Mesendoderm (in vitro differentiated cells): Measurements from ENCODE around the gene COL19A1.
A peak's percentile ranks its signal among the peaks of the same experiment; 100 is the strongest.

Experiments
- DNase-seq: peaks from one replicate; pipeline ENCODE4 v3.0.0; 2013
- H2AK5ac ChIP-seq: 2 replicates; pipeline ENCODE4 v1.6.1; 2013; ENCODE audit warnings: low read length, inconsistent platforms
- H2BK120ac ChIP-seq: 2 replicates; pipeline ENCODE4 v1.6.1; 2013; ENCODE audit warnings: low read depth, mild to moderate bottlenecking, low read length, moderate library complexity, mixed read lengths
- H2BK15ac ChIP-seq: replicated peaks from 2 replicates; pipeline ENCODE4 v1.6.1; 2013; ENCODE audit warnings: low read depth, mild to moderate bottlenecking, moderate library complexity
- H2BK5ac ChIP-seq: 2 replicates; pipeline ENCODE4 v1.6.1; 2013; ENCODE audit warnings: low read length, inconsistent platforms
- H3K18ac ChIP-seq: 2 replicates; pipeline ENCODE4 v1.6.1; 2013; ENCODE audit warnings: mild to moderate bottlenecking, low read length, mixed read lengths
- H3K23ac ChIP-seq: one replicate; pipeline ENCODE4 v1.6.1; 2013; ENCODE audit warnings: low read length
- H3K27ac ChIP-seq: 2 replicates; pipeline ENCODE4 v1.5.1; 2013; ENCODE audit warnings: low read depth, mild to moderate bottlenecking, inconsistent platforms, low read length, moderate library complexity
- H3K27me3 ChIP-seq: 2 replicates; pipeline ENCODE4 v1.6.1; 2013; ENCODE audit warnings: low read length, control low read depth, mild to moderate bottlenecking, inconsistent platforms; ENCODE audit not compliant: insufficient read depth, poor library complexity
- H3K36me3 ChIP-seq: 2 replicates; pipeline ENCODE4 v1.6.1; 2013; ENCODE audit warnings: low read length, inconsistent platforms; ENCODE audit not compliant: control insufficient read depth, insufficient read depth
- H3K4ac ChIP-seq: one replicate; pipeline ENCODE4 v1.6.1; 2013; ENCODE audit warnings: low read depth, mild to moderate bottlenecking, low read length, moderate library complexity
- H3K4me1 ChIP-seq: 2 replicates; pipeline ENCODE4 v1.6.1; 2013; ENCODE audit warnings: low read depth, low read length, inconsistent platforms; ENCODE audit not compliant: control insufficient read depth
- H3K4me2 ChIP-seq: 2 replicates; pipeline ENCODE4 v1.6.1; 2013; ENCODE audit warnings: low read length
- H3K4me3 ChIP-seq: 2 replicates; pipeline ENCODE4 v1.5.1; 2013; ENCODE audit warnings: mild to moderate bottlenecking, low read length
- H3K56ac ChIP-seq: one replicate; pipeline ENCODE4 v1.6.1; 2013; ENCODE audit warnings: low read length
- H3K79me1 ChIP-seq: 2 replicates; pipeline ENCODE4 v1.6.1; 2013; ENCODE audit warnings: low read length, inconsistent platforms
- H3K79me2 ChIP-seq: 2 replicates; pipeline ENCODE4 v1.6.1; 2013; ENCODE audit warnings: mild to moderate bottlenecking, low read length; ENCODE audit not compliant: control insufficient read depth, insufficient read depth
- H3K9ac ChIP-seq: 2 replicates; pipeline ENCODE4 v1.6.1; 2013; ENCODE audit warnings: low read length, inconsistent platforms
- H4K5ac ChIP-seq: one replicate; pipeline ENCODE4 v1.6.1; 2013; ENCODE audit warnings: low read length
- H4K8ac ChIP-seq: one replicate; pipeline ENCODE4 v1.6.1; 2013; ENCODE audit warnings: low read depth, mild to moderate bottlenecking, control low read depth, low read length, moderate library complexity
- WGBS: extraction: QIAGEN DNeasy Blood & Tissue Kit; methylation state at CpG from one replicate; pipeline ENCODE4 v1.1.7; 2013; ENCODE audit warnings: low lambda C conversion rate, missing lambda C conversion rate; ENCODE audit not compliant: insufficient coverage; ENCODE audit errors: extremely low coverage; 5-methylcytosine and 5-hydroxymethylcytosine counted together

Gene COL19A1

DNA sequence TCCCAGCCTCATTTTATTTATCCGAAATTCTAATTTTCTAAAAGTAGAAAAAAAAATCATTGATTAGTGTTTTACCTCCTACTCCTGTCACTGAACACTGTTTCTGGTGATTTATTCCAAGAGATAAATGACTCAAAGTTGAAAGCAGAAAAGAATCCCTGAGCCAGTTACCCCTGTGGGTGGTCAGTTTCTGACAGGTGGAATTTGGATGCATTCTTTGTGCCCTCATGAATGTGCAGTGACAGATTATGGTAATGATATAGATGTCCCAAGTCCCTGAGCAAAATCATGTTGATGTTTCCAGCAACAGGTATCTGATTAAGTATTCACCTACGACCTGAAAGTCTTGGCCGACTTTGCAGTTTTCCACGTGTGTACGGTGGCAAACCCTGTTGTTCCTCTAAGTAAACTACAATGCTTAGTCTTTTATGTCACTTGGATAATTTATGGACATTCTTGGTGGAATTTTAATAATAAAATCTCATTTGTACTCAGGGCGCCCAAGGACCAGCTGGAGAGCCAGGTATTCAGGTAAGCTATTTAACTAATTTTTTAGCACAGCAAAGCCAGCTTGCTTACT, 282.9 kb downstream of the COL19A1 start:
- Histone ChIP-seq H3K4ac (no peak overlapping the region), H4K5ac (no peak overlapping the region), H2BK15ac (no peak overlapping the region), H3K18ac (no peak overlapping the region), H4K8ac (no peak overlapping the region), H3K27me3 (no peaks in the 10 kb centered on the region), H2AK5ac (no peak overlapping the region), H3K27ac (no peak overlapping the region), H3K4me2 (no peak overlapping the region), H3K79me1 (no peaks in the 10 kb centered on the region), H3K36me3 (no peaks in the 10 kb centered on the region), H2BK120ac (no peak overlapping the region), H3K23ac (no peak overlapping the region), H3K9ac (no peak overlapping the region), H3K4me1 (no peaks in the 10 kb centered on the region), H3K79me2 (no peaks in the 10 kb centered on the region), H2BK5ac (no peak overlapping the region), H3K4me3 (no peak overlapping the region), H3K56ac (no peak overlapping the region)
- DNase-seq: no peak
- no CpG with 5 or more reads among the region's 6 CpGs for WGBS

GRCh38 chr6:70150521-70150920, 284.2 kb downstream of the COL19A1 start:
- no peak overlapping the region for H3K4me3 ChIP-seq
- no peak overlapping the region for H3K56ac ChIP-seq

DNA sequence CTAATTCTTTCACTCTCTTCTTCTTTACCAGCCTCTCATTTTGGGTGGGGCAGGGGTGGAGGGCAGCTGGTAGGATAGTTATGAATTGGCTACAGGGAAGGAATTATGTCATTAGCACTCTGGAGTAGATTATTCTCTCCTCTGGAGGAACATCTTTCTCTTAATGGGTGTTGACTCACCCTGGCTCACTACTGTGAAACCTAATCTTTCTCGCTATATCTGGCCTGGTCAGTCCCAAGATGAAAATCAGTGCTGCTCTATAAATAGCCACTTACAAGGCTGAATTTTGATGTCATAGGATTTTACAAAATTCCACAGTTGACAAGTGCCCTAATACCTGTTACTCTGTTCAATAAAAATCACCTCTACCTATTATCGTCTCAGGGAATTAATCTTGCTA, 285.3 kb downstream of the COL19A1 start:
- Histone ChIP-seq H3K4me3 (no peak overlapping the region), H3K27me3 (no peaks in the 10 kb centered on the region), H3K18ac (no peak overlapping the region), H3K36me3 (no peaks in the 10 kb centered on the region), H3K9ac (no peak overlapping the region), H2BK15ac (no peak overlapping the region), H3K4me2 (no peak overlapping the region), H3K4ac (no peak overlapping the region), H3K27ac (no peak overlapping the region), H3K79me2 (no peaks in the 10 kb centered on the region), H4K8ac (no peak overlapping the region), H3K56ac (no peak overlapping the region), H4K5ac (no peak overlapping the region), H2BK5ac (no peak overlapping the region), H2BK120ac (no peak overlapping the region), H3K79me1 (no peaks in the 10 kb centered on the region), H2AK5ac (no peak overlapping the region), H3K4me1 (no peaks in the 10 kb centered on the region), H3K23ac (no peak overlapping the region)
- WGBS: no CpG with 5 or more reads among the region's 2 CpGs
- peak; percentile 32 for DNase-seq

More at GRCh38 chr6:70150521-70150920, 284.2 kb downstream of the COL19A1 start:
- Histone ChIP-seq H3K23ac (no peak overlapping the region), H2BK15ac (no peak overlapping the region), H2AK5ac (no peak overlapping the region), H3K18ac (no peak overlapping the region), H2BK5ac (no peak overlapping the region), H3K27ac (no peak overlapping the region), H4K5ac (no peak overlapping the region), H3K4me1 (no peaks in the 10 kb centered on the region), H3K79me1 (no peaks in the 10 kb centered on the region), H3K27me3 (no peaks in the 10 kb centered on the region), H3K79me2 (no peaks in the 10 kb centered on the region), H3K4me2 (no peak overlapping the region), H3K9ac (no peak overlapping the region), H3K36me3 (no peaks in the 10 kb centered on the region), H2BK120ac (no peak overlapping the region), H4K8ac (no peak overlapping the region), H3K4ac (no peak overlapping the region)
- no peak for DNase-seq
- no CpG with 5 or more reads among the region's 4 CpGs for WGBS

GRCh38 chr6:70152786-70153185, 286.4 kb downstream of the COL19A1 start:
- Histone ChIP-seq H2AK5ac (no peak overlapping the region), H3K23ac (no peak overlapping the region), H2BK15ac (no peak overlapping the region), H3K4me2 (no peak overlapping the region), H3K4me1 (no peaks in the 10 kb centered on the region), H4K8ac (no peak overlapping the region), H3K4ac (no peak overlapping the region), H2BK120ac (no peak overlapping the region), H3K79me2 (no peaks in the 10 kb centered on the region), H4K5ac (no peak overlapping the region), H3K27me3 (no peaks in the 10 kb centered on the region), H3K18ac (no peak overlapping the region), H3K27ac (no peak overlapping the region), H3K4me3 (no peak overlapping the region), H3K36me3 (no peaks in the 10 kb centered on the region), H3K56ac (no peak overlapping the region), H3K79me1 (no peaks in the 10 kb centered on the region), H2BK5ac (no peak overlapping the region), H3K9ac (no peak overlapping the region)
- WGBS: no CpG with 5 or more reads among the region's 6 CpGs
- DNase-seq: no peak

DNA sequence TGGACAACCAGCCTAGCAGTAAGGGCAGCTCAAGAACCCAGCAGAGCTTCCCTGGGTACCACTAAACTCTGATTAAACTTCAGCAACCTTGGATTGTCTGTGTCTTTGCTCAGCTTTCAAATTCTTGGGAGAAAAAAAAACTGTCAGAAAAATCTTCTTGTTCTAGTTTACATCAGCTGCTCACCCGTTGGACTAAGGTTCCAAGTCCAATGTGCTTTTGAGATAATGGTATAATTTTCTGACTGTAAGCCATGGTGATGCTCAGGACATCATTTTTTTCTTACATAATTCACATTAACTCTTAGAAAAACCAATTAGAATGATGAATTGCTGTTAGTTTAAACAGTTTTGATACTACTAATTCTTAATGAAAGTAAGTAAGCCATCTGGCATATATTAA, 290.7 kb downstream of the COL19A1 start:
- H3K27me3 ChIP-seq: no peaks in the 10 kb centered on the region
- H2BK120ac ChIP-seq: no peak overlapping the region
- no peak overlapping the region for H2BK15ac ChIP-seq
- no peak overlapping the region for H4K5ac ChIP-seq
- no peak overlapping the region for H2BK5ac ChIP-seq
- no peak overlapping the region for H3K9ac ChIP-seq
- no peak overlapping the region for H3K18ac ChIP-seq
- H3K79me2 ChIP-seq: no peaks in the 10 kb centered on the region
- no peaks in the 10 kb centered on the region for H3K36me3 ChIP-seq
- H3K4me2 ChIP-seq: no peak overlapping the region
- no peak overlapping the region for H3K23ac ChIP-seq
- no peaks in the 10 kb centered on the region for H3K79me1 ChIP-seq
- DNase-seq: no peak
- H3K4me3 ChIP-seq: no peak overlapping the region
- no peak overlapping the region for H2AK5ac ChIP-seq
- H3K56ac ChIP-seq: no peak overlapping the region
- no peaks in the 10 kb centered on the region for H3K4me1 ChIP-seq
- no peak overlapping the region for H3K27ac ChIP-seq
- H3K4ac ChIP-seq: no peak overlapping the region
- no peak overlapping the region for H4K8ac ChIP-seq
- whole genome bisulfite sequencing: no CpG with 5 or more reads among the region's 1 CpG

GRCh38 chr6:70160276-70160675, 293.9 kb downstream of the COL19A1 start:
- Histone ChIP-seq H3K23ac (no peak overlapping the region), H3K4me3 (no peak overlapping the region), H3K4me1 (no peaks in the 10 kb centered on the region), H2BK120ac (no peak overlapping the region), H3K18ac (no peak overlapping the region), H2BK5ac (no peak overlapping the region), H3K4ac (no peak overlapping the region), H3K79me2 (no peaks in the 10 kb centered on the region), H3K4me2 (no peak overlapping the region), H3K27me3 (no peaks in the 10 kb centered on the region), H3K27ac (no peak overlapping the region), H3K36me3 (no peaks in the 10 kb centered on the region), H2BK15ac (no peak overlapping the region), H2AK5ac (no peak overlapping the region), H4K5ac (no peak overlapping the region), H3K9ac (no peak overlapping the region), H4K8ac (no peak overlapping the region), H3K56ac (no peak overlapping the region), H3K79me1 (no peaks in the 10 kb centered on the region)
- no peak for DNase-seq
- no CpG with 5 or more reads among the region's 1 CpG for WGBS
